IMR-90 (cell line): ENCODE results near the gene STARD7. TPM values are rescaled to one million over a fixed set of nuclear protein-coding genes. Genes with fewer than 3 reads are reported as not detected.

Experiments
- ATAC-seq: fragments of 200-7000 bp; cut with Tn5 transposase; 2 replicates; pipeline ENCODE4 v1.9.1; 2020; ENCODE audit warnings: low read depth, mild to moderate bottlenecking, moderate library complexity
- BruUV-seq: library from RNA; stranded (reverse); fragments of 400-500 nt; replicated peaks from 2 replicates; lab custom pipeline; 2021; lab: Mats Ljungman, UMichigan
- CTCF ChIA-PET: fragments of 300-600 bp; formaldehyde crosslinking; extraction: SDS; loops from one replicate; lab custom pipeline; 2021; ENCODE audit warnings: antibody characterized with exemption; lab: Yijun Ruan, JAX
- POLR2A ChIA-PET: fragments of 300-600 bp; sonication (Branson Sonifier 250); formaldehyde crosslinking; loops from one replicate; lab custom pipeline; 2022; ENCODE audit warnings: antibody characterized with exemption; ENCODE audit not compliant: unreplicated experiment; lab: Charles Lee
- DNase-seq: peaks from one replicate; pipeline ENCODE4 v3.0.0; 2013
- H2AFZ ChIP-seq: replicated peaks from 2 replicates; pipeline ENCODE3; 2013; ENCODE audit warnings: low read length, mild to moderate bottlenecking; ENCODE audit not compliant: poor library complexity
- H2AK5ac ChIP-seq: 2 replicates; pipeline ENCODE4 v1.6.1; 2013; ENCODE audit warnings: low read depth, low read length, inconsistent platforms
- H2AK9ac ChIP-seq: replicated peaks from 2 replicates; pipeline ENCODE3; 2013; ENCODE audit warnings: mild to moderate bottlenecking, low read depth, low read length, moderate library complexity; ENCODE audit not compliant: poor library complexity
- H2BK120ac ChIP-seq: 2 replicates; pipeline ENCODE4 v1.6.1; 2013; ENCODE audit warnings: low read depth, low read length, inconsistent platforms
- H2BK15ac ChIP-seq: 3 replicates; pipeline ENCODE4 v1.6.1; 2013; ENCODE audit warnings: low read depth, low read length, inconsistent platforms
- H2BK20ac ChIP-seq: 2 replicates; pipeline ENCODE4 v1.6.1; 2013; ENCODE audit warnings: low read depth, mild to moderate bottlenecking, inconsistent platforms, low read length, moderate library complexity
- H2BK5ac ChIP-seq: 2 replicates; pipeline ENCODE4 v1.6.1; 2013; ENCODE audit warnings: mild to moderate bottlenecking, low read depth, low read length, inconsistent platforms; ENCODE audit not compliant: poor library complexity, severe bottlenecking
- H3K14ac ChIP-seq: replicated peaks from 2 replicates; pipeline ENCODE4 v1.6.1; 2013; ENCODE audit warnings: low read depth, low read length, inconsistent platforms
- H3K18ac ChIP-seq: 2 replicates; pipeline ENCODE4 v1.6.1; 2013; ENCODE audit warnings: low read depth, low read length, control low read depth
- H3K23ac ChIP-seq: 2 replicates; pipeline ENCODE4 v1.6.1; 2013; ENCODE audit warnings: low read depth, low read length, inconsistent platforms
- H3K27ac ChIP-seq: 2 replicates; pipeline ENCODE4 v1.5.1; 2013; ENCODE audit warnings: mild to moderate bottlenecking, control low read depth, low read length; ENCODE audit not compliant: insufficient read depth
- H3K27me3 ChIP-seq: 2 replicates; pipeline ENCODE4 v1.6.1; 2013; ENCODE audit warnings: low read length; ENCODE audit not compliant: control insufficient read depth, insufficient read depth
- H3K36me3 ChIP-seq: 2 replicates; pipeline ENCODE4 v1.6.1; 2013; ENCODE audit warnings: low read length, mixed read lengths; ENCODE audit not compliant: control insufficient read depth, insufficient read depth
- H3K4ac ChIP-seq: 2 replicates; pipeline ENCODE4 v1.6.1; 2013; ENCODE audit warnings: low read depth, low read length, inconsistent platforms
- H3K4me1 ChIP-seq: 2 replicates; pipeline ENCODE4 v1.6.1; 2013; ENCODE audit warnings: low read length, mixed read lengths; ENCODE audit not compliant: control insufficient read depth, insufficient read depth
- H3K4me2 ChIP-seq: 2 replicates; pipeline ENCODE4 v1.6.1; 2013; ENCODE audit warnings: low read depth, mild to moderate bottlenecking, control low read depth, low read length, moderate library complexity
- H3K4me3 ChIP-seq: 2 replicates; pipeline ENCODE4 v1.5.1; 2013; ENCODE audit warnings: low read depth, mild to moderate bottlenecking, control low read depth, low read length, moderate library complexity; ENCODE audit not compliant: insufficient read depth
- H3K56ac ChIP-seq: 2 replicates; pipeline ENCODE4 v1.6.1; 2013; ENCODE audit warnings: low read length, inconsistent platforms; ENCODE audit not compliant: insufficient read depth; ENCODE audit errors: extremely low read depth
- H3K79me1 ChIP-seq, 2 experiments: 2 replicates each; pipeline ENCODE4 v1.6.1; 2013; ENCODE audit warnings: low read length in 2 of 2, inconsistent platforms in 1 of 2, low read depth in 1 of 2
- H3K9ac ChIP-seq: 2 replicates; pipeline ENCODE4 v1.6.1; 2013; ENCODE audit warnings: low read depth, low read length, control low read depth
- H3K9me1 ChIP-seq: 2 replicates; pipeline ENCODE4 v1.6.1; 2013; ENCODE audit warnings: low read length, inconsistent platforms; ENCODE audit not compliant: insufficient read depth
- H3K9me3 ChIP-seq: 2 replicates; pipeline ENCODE4 v1.6.1; 2013; ENCODE audit warnings: low read length; ENCODE audit not compliant: control insufficient read depth, insufficient read depth
- H4K20me1 ChIP-seq: 2 replicates; pipeline ENCODE4 v1.6.1; 2013; ENCODE audit warnings: low read length, inconsistent platforms; ENCODE audit not compliant: insufficient read depth
- H4K5ac ChIP-seq: 2 replicates; pipeline ENCODE4 v1.6.1; 2013; ENCODE audit warnings: mild to moderate bottlenecking, low read depth, low read length, control low read depth
- H4K8ac ChIP-seq, 2 experiments: 2 replicates each; pipeline ENCODE4 v1.6.1; 2013; ENCODE audit warnings: low read depth in 2 of 2, low read length in 2 of 2, control low read depth in 1 of 2, inconsistent platforms in 1 of 2
- H4K91ac ChIP-seq: 2 replicates; pipeline ENCODE4 v1.6.1; 2013; ENCODE audit warnings: low read depth, low read length, inconsistent platforms; ENCODE audit not compliant: insufficient read depth
- CEBPB ChIP-seq: IDR thresholded peaks from 2 replicates; pipeline ENCODE4 v1.6.1; 2012; ENCODE audit warnings: low read depth, low read length, improper control_type of control experiment
- POLR2A ChIP-seq: IDR thresholded peaks from 2 replicates; pipeline ENCODE4 v1.6.1; 2012; ENCODE audit warnings: mild to moderate bottlenecking, low read depth, low read length
- WGBS, 2 experiments: methylation state at CpG; one replicate each; pipeline versions ENCODE4 v1.1.5 to v1.1.7; 2013; ENCODE audit warnings: missing lambda C conversion rate in 2 of 2; ENCODE audit not compliant: insufficient read length in 1 of 2; ENCODE audit errors: extremely low coverage in 2 of 2; 5-methylcytosine and 5-hydroxymethylcytosine counted together
- dilution Hi-C: fragments of 300-500 bp; cut with HindIII; formaldehyde crosslinking; loops from one replicate; pipeline ENCODE4 v1.14.3; 2018; ENCODE audit warnings: low sequenced_read_pairs; ENCODE audit not compliant: unreplicated experiment
- in situ Hi-C: fragments of 300-500 bp; cut with MboI; formaldehyde crosslinking; loops from 3 replicates; pipeline ENCODE4 v1.14.3; 2019; ENCODE audit warnings: low sequenced_read_pairs, inconsistent platforms, mixed read lengths
- intact Hi-C: fragments of 100-400 bp; cut with micrococcal nuclease; formaldehyde crosslinking; loops from 2 replicates; pipeline ENCODE4 v1.10.0; 2022
- polyA plus RNA-seq, 3 experiments: library from polyadenylated mRNA; depleted of rRNA; stranded (reverse); fragments of >200 nt; gene quantifications; 2 replicates each; pipeline ENCODE4 v1.2.3, GENCODE V29; 2012; ENCODE audit warnings: low replicate concordance in 1 of 3
- total RNA-seq: library from RNA; depleted of rRNA; stranded (reverse); fragments of >200 nt; gene quantifications from 2 replicates; pipeline ENCODE4 v1.2.3, GENCODE V29; 2012

The STARD7 gene
- total and polyA plus RNA-seq, 2 of the 4 experiments (the other 2 are of a cell fraction): 61.7 to 138 TPM

DNA sequence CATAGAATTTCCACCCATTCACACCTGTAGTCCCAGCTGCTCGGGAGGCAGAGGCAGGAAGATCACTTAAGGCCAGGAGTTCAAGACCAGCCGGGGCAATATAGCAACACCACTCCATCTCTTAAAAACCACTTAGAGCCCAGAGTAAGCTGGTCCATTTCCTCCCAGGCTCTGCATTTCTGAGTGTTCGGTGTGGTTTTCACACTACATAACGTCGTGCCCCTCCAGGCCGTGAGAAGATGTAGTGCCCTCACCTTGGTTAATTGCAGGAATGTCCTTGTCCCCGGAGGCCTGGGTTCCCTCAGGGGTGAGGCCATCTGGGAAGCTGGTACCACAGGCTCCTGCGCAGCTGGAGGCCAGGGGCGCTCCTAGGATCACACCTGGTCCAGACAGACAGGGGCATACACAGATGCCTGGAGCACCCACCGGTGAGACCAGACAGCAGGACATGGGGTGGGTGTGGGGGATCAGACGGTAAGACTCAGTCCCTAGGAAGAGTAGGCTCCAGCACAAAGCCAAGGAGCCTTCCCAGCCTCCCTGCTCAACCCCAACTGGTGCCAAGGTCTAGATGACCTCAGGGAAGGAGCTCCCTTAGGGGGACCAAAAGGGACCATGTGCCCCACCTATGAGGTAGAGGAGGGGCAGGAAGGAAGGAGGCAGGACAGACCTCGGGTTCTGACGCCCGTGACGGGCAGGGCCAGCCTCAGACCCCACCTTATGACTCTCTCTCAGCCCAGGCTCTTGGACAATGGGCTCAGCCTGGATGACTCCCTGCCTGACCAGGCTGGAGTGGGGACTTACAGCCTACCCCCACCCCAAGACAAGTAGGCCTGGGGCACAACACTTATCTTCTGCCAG is 71.1 kb downstream of the STARD7 start:
- H4K91ac ChIP-seq: no peak overlapping the region
- DNase-seq (no peak), ATAC-seq (no peak)
- no TSS peak for BruUV-seq
- H3K79me1 ChIP-seq: no peaks in the 10 kb centered on the region
- H3K9ac ChIP-seq: no peak overlapping the region
- no peak overlapping the region for H2BK15ac ChIP-seq
- dilution Hi-C loops (no loop called here), in situ Hi-C loops (loop anchor here (10.0 kb wide), 1 partner anchor 127 kb away; the partner anchor contains the start of genes CIAO1 and TMEM127), intact Hi-C loops (loop anchor here (1.0 to 2.0 kb wide), 3 partner anchors 37 to 371 kb away; no protein-coding TSS in a partner anchor)
- H3K18ac ChIP-seq: no peak overlapping the region
- no peak overlapping the region for H3K4ac ChIP-seq
- no peak overlapping the region for H2BK120ac ChIP-seq
- H3K4me1 ChIP-seq: no peaks in the 10 kb centered on the region
- POLR2A ChIA-PET: interaction anchor here (0.5 kb wide), 1 partner anchor 156 kb away, joined by 4 read pairs; no protein-coding TSS in a partner anchor
- no peak overlapping the region for H4K8ac ChIP-seq
- no peak overlapping the region for H2BK5ac ChIP-seq
- no peak overlapping the region for H3K27ac ChIP-seq
- no peaks in the 10 kb centered on the region for H3K9me3 ChIP-seq
- no peak overlapping the region for H4K5ac ChIP-seq
- H2BK20ac ChIP-seq: no peak overlapping the region
- H3K4me3 ChIP-seq: no peak overlapping the region
- no peak overlapping the region for H2AK5ac ChIP-seq
- H3K36me3 ChIP-seq: no peaks in the 10 kb centered on the region
- CTCF ChIA-PET: interaction anchor here (0.6 to 0.7 kb wide), 2 partner anchors 37 kb away, joined by 3 to 4 read pairs; no protein-coding TSS in a partner anchor
- H3K23ac ChIP-seq: no peak overlapping the region
- no peaks in the 10 kb centered on the region for H4K20me1 ChIP-seq
- peak; percentile 17; the same call in 1 of the 2 replicates for TF ChIP-seq POLR2A
- TF ChIP-seq CEBPB: no peak
- no peak overlapping the region for H3K56ac ChIP-seq
- H2AFZ ChIP-seq: no peak overlapping the region
- H3K14ac ChIP-seq: no peak overlapping the region
- WGBS, 2 experiments: 78% methylated on average over 2 of the region's 15 CpGs; no CpG with 5 or more reads in 1 of the 2 experiments
- H3K9me1 ChIP-seq: no peaks in the 10 kb centered on the region
- no peak overlapping the region for H3K4me2 ChIP-seq
- H2AK9ac ChIP-seq: no peak overlapping the region
- H3K27me3 ChIP-seq: peaks cover 40% of the 10 kb centered on the region
